NT2/D1 (cell line): ENCODE results near the gene CCDC40.

ENCODE experiments used
- YY1 ChIP-seq: IDR thresholded peaks from 2 replicates; pipeline ENCODE4 v1.6.1; 2011; ENCODE audit not compliant: insufficient read length, insufficient read depth
- ZNF274 ChIP-seq: IDR thresholded peaks from 2 replicates; pipeline ENCODE4 v1.6.1; 2011; ENCODE audit warnings: mild to moderate bottlenecking, low read depth, low read length

GRCh38 chr17:80106751-80107150 is 70.3 kb downstream of the CCDC40 start:
- no peak for TF ChIP-seq ZNF274
- no peak for TF ChIP-seq YY1
